GM18505 (cell line): ENCODE data around the gene LCLAT1.
A peak's percentile ranks its signal among the peaks of the same experiment; 100 is the strongest.

Experiments
- ATAC-seq: cut with Tn5 transposase; IDR thresholded peaks from one replicate; pipeline ENCODE4 v1.9.1; 2021; ENCODE audit not compliant: unreplicated experiment
- POLR2A ChIP-seq: IDR thresholded peaks from 4 replicates; pipeline ENCODE4 v1.6.1; 2011; ENCODE audit warnings: borderline replicate concordance; ENCODE audit not compliant: insufficient read depth, insufficient read length; ENCODE audit errors: extremely low read depth

Gene LCLAT1

DNA sequence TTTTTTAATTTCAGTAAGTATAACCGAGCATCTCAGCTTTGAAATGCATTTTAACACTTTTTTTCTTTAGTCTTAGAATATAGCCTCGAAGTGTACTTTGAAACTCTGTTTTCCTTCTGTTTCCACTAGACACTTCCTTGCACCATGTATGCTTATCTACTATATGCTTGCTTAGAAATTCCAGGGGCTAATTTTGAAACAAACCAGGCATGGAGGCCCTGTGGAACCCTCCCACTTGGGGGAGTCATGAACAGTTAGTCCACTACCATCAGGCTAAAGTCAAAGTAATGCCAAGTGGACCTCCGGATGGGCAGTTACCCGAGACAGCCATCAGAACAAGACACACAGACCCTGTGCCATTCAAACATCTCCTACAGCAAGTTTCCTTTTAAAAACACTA lies 120.3 kb downstream of the LCLAT1 start:
- TF ChIP-seq POLR2A: no peak
- no peak for ATAC-seq

DNA sequence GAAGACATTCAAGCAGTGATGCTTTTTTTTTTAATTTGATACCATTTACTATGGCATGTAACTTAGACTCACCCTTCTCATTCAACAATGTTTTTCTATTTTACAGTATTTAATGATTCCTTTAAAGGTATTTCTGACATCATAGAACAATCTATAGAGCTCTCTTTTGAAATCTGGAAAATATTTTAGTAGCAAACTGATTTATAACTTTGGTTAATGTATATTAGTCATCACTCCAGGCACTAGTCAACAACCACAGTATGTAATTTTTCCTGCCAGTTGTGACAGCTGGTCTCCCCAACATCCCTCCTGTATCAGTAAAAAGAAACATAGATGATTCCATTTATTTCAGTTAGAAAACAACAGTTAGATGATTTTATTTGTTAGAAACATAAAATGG lies 122.9 kb downstream of the LCLAT1 start:
- TF ChIP-seq POLR2A: no peak
- ATAC-seq: no peak

DNA sequence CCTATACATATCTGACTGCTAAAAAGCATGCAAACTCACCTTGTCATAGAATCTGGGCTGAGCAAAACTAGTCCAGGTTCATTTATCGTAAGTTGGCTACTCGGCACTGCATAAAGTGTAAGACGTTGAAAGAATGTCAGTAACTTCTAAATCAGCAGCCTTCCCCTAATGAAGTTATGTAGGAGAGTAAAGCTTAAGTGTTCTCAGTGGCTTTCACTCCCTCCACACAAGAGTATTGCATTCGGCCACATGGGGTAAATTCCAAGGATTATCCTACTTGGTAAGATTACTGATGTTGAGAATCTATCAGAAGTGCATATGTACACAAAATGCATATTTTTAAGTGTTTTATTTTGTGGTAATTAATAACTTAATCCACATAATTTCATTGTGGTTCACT lies 130.1 kb downstream of the LCLAT1 start:
- TF ChIP-seq POLR2A: no peak
- no peak for ATAC-seq

DNA sequence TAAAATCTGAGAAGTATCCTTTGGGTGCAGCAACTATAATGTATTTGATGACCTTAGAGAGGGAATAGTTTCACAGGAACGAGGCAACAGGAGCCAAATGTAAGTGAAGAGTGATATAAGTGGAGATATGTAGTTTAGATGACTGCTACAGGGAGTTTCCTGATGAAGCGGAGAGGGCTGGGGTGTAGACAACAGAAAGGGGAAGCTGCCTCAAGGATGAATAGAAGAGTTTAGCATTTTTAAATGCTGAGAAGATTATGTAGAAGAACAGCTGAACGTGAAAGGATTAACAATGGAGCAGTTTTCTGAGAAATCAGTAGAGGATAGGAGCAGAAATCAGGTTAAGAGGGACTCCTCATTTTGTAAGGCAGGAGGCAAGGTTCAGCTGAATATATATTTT lies 133.3 kb downstream of the LCLAT1 start:
- ATAC-seq: no peak
- no peak for TF ChIP-seq POLR2A

DNA sequence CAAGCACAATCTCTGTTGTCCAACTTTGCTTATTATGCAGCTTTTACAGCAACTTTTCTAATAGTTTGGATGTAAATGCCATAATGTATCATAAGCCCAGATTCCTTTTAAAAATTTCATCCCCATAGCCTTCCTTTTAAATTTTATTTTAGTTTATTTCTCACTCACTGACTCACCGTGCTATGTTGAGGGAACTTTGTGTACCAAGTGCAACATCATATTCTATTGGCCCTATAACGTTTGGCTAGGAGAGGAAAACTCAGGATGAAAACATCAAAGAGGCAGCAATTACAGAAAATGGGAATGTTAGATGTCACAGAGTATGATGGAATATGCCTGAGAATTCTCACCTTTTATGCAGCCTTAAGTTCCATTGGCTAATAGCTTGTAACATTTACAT lies 135.5 kb downstream of the LCLAT1 start:
- no peak for TF ChIP-seq POLR2A
- ATAC-seq: no peak

DNA sequence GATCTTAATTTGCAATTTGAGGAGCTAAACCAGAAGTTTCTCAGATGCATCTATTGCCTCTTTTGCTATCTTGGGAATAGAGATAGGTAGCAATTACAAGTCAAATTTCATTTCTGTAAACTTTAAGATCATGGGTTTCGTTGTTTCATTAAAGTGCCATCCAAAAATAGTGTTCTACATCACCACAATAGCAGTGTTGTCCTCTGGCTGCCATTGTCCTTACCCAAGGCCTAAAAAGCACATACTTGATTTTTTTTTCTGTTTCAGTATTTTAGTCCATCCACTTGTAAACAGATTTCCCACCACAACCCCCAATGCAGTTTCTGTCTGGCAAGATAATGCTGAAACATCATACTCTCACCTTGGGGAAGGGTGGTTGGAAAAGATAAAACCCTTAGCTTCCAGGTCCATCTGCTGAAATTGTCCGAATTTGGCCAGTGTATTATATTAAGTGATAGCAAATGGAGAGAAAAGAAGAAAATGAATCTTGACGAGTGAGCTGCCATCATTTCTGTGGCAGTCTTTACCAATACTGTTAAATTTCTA lies 136.2 kb downstream of the LCLAT1 start:
- no peak for ATAC-seq
- TF ChIP-seq POLR2A: no peak

DNA sequence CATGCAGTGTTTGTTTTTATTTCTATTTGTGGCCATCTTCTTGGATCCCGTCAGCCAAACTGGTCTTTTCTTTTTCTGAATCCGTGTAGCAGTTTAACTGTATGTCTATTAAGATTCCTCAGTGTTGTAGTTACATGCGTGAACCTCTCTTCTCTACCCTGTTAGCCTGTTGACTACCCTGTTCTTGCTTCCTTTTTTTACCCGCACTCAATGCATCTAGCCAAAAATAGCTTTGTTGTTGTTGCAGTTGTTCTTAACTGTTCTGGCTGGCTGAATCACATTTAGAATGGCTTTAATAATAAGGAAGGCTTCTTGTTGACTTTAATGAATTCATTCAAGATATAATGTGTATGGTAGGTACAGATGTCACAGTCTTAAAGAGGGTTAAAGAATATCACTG lies 137.1 kb downstream of the LCLAT1 start:
- ATAC-seq: peak; percentile 56
- no peak for TF ChIP-seq POLR2A

DNA sequence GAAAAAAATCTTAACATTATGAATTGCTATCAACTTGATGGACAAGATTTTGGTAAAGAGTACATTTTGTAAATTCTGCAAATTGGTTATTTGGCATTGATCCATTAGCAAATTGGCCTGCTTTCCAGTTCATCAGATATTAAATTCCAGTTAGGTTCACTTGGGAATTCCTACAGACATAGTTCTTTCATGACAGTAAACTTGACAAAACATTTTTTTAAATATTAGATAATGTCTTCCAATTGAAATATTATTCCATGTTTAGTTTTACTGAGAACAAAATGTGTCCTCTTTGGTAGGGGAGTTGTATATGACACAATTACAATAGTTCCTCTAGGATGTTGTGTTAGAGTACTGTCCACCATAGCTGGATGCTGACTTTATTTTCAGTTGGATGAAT lies 141.9 kb downstream of the LCLAT1 start:
- ATAC-seq: no peak
- TF ChIP-seq POLR2A: no peak

DNA sequence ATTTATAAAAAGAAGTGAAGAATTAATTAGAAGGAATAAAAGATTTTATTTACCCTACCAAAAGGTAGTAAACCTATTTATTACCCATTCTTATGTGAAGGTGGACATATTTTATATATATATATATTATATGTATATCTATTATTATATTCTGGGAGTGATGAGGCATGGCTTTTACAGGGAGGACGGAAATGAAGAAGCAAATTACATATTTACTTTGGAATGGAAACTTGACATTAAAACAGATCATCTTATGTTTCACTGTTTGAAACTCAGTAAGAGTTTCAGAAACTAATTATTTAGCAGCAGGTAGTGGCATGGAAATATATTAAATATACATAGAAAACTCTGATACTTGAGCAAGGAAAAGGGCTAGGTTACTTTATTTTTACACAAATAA lies 143.4 kb downstream of the LCLAT1 start:
- no peak for ATAC-seq
- no peak for TF ChIP-seq POLR2A

DNA sequence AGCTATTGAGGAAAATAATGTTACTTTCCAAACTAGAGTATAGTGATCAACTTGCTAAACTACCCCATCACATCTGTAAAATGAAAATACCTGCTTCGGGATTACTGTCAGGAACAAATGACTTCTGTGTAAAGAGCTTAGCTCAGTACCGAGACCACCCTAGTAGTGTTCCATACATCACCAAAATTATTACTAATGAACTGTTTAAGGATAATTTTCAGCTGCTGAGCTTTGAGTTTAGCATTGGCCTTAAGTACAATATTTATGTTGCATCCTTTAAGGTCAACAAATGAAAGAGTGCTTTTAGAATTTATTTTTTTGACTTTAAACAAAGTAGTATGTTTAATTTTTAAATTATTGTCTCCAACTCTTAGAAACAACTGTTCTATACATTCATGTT lies 144.1 kb downstream of the LCLAT1 start:
- ATAC-seq: no peak
- TF ChIP-seq POLR2A: no peak

DNA sequence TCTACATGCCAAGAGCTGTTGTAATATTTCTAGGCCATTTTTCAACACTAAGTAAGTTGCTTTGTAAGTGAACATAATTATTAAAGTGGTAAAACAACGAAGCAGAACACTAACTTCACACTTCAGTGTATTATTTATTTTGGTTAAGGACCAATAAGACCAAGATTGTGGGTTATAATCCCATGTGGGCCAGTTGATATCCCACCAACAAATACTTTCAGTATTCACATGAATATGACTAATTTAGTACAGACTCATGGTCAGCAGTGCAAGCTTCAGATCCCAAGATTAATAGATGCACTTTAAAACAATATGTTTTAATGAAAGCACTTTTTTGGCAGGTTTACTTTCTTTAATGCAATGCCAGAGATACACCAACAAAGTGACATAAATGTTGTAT lies 154.3 kb downstream of the LCLAT1 start:
- no peak for TF ChIP-seq POLR2A
- ATAC-seq: no peak

DNA sequence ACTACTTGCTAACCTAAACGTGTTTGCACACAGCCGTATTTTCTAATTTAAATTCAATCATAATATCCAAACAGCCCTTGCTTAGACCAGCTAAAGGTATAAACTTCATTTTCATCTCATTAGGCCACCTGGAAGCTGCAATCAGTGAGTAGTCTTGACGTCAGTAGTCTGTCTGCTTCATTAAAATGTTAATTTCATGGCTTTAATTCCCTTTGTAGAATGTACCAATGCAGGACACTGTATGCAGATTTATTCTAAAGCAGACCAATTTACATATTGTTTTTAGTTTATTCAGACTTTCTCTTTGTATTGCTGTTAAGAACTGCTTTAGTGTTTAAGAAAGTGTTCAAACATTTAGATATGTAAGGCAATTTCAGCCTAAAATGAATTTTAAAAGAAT lies 158.2 kb downstream of the LCLAT1 start:
- no peak for TF ChIP-seq POLR2A
- ATAC-seq: no peak

DNA sequence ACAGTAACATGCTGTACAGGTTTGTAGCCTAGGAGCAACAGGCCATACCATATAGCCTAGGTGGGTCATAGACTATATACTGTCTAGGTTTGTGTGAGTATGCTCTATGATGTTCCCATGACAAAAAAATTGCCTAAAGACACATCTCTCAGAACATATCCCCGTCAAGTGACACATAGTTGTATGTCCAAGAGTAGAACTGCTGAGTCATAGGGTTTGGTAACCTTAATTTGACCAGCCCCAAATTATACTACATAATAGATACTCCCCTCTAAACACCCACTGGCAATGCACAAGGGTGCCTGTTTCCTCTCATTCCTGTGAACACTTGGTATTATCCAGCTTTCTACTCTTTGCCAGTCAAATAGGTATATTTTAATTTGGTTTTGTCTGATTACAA lies 161.6 kb downstream of the LCLAT1 start:
- no peak for ATAC-seq
- no peak for TF ChIP-seq POLR2A

DNA sequence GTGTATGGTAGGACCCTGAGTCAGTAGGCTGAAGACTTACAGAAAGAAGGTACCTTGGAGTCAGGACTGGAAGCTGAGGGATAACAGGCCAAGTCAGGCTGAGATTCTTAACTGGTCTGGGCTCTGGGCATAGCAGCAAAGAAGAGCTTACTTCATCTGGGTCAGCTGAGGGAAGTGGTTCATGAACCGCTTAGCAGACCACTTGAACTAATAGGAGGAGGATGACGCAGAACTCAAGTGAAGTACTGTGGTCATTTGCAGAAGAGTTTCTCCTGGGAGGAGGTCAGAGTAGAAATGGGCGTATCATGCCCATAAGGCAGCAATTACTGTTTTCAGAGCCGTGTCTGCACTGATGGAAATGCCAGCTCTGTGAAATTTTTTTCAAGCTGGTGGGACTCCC lies 164.5 kb downstream of the LCLAT1 start:
- no peak for TF ChIP-seq POLR2A
- no peak for ATAC-seq

DNA sequence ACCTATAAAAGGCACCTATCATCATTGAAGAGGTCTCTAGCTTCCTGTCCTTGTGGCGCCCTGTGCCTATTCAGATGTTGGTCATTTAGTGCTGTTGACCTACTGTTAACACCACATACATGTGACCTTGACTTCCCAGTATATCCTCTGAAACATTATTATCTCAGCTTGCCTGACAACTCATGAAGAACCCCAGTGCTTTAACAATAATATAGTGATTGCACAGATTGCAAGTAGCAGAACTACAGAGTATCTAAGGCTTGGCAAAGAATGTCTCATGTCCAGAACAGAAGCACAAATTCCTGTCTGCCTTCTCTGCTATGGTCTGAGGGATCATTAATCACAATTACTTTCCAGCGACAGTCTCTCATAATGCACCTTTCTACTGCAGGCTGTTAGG lies 165.3 kb downstream of the LCLAT1 start:
- no peak for ATAC-seq
- TF ChIP-seq POLR2A: no peak
